HCT116 (cell line): Measurements from ENCODE around the gene MCF2L2. TPM values are rescaled to one million over a fixed set of nuclear protein-coding genes. Genes with fewer than 3 reads are reported as not detected.

ENCODE experiments used
- ATAC-seq: fragments of 200-7000 bp; cut with Tn5 transposase; 2 replicates; pipeline ENCODE4 v1.9.1; 2020; ENCODE audit warnings: mild to moderate bottlenecking, moderate library complexity
- BruUV-seq: library from RNA; stranded (reverse); fragments of 400-500 nt; replicated peaks from 2 replicates; lab custom pipeline; 2021; lab: Mats Ljungman, UMichigan
- CTCF ChIA-PET: fragments of 300-600 bp; sonication (Branson Sonifier 250); formaldehyde crosslinking; loops from one replicate; lab custom pipeline; 2021; ENCODE audit warnings: antibody characterized with exemption; lab: Charles Lee
- POLR2A ChIA-PET: fragments of 300-600, 350-600 bp; sonication (Branson Sonifier 250); formaldehyde crosslinking; loops from one replicate; lab custom pipeline; 2021; ENCODE audit warnings: antibody characterized with exemption; lab: Charles Lee
- RAD21 ChIA-PET, 2 experiments: fragments of 300-600 bp; sonication (Branson Sonifier 250); formaldehyde crosslinking; loops; one replicate each; lab custom pipeline; 2023; ENCODE audit warnings: low total read pairs in 2 of 2; ENCODE audit not compliant: uncharacterized antibody in 2 of 2, unreplicated experiment in 2 of 2, low non-redundant PET in 1 of 2; lab: Charles Lee
- DNase-seq: peaks from one replicate; pipeline ENCODE4 v3.0.0-alpha.2; 2010; ENCODE audit warnings: low read depth, low spot score
- H2AFZ ChIP-seq: fragments of 200-600 bp; shearing (Covaris generic), sonication (generic); 2 replicates; pipeline ENCODE4 v1.6.1; 2017; ENCODE audit warnings: low read depth, mixed run types, mixed read lengths, antibody characterized with exemption, low read length; ENCODE audit not compliant: poor library complexity, severe bottlenecking
- H3K27ac ChIP-seq: 2 replicates; pipeline ENCODE4 v1.5.1; 2012; ENCODE audit warnings: low read depth, low read length
- H3K27me3 ChIP-seq: fragments of 200-600 bp; sonication (generic); 2 replicates; pipeline ENCODE4 v1.6.1; 2016; ENCODE audit warnings: mixed run types, low read length, mixed read lengths; ENCODE audit not compliant: insufficient read depth
- H3K36me3 ChIP-seq, 2 experiments: fragments of 200-500 bp in 1 of 2; fragments of 200-600 bp in 1 of 2; sonication (Bioruptor generic) in 1 of 2; sonication (generic) in 1 of 2; 2 replicates each; pipeline versions ENCODE4 v1.5.1 to v1.6.1; 2014 to 2016; ENCODE audit warnings: low read length in 2 of 2, inconsistent platforms in 1 of 2, mixed read lengths in 1 of 2, mixed run types in 1 of 2; ENCODE audit not compliant: insufficient read depth in 2 of 2, control insufficient read depth in 1 of 2
- H3K4me1 ChIP-seq, 2 experiments: fragments of 200-600 bp in 1 of 2; sonication (generic) in 1 of 2; 2 replicates each; pipeline versions ENCODE4 v1.5.1 to v1.6.1; 2012 to 2017; ENCODE audit warnings: low read length in 2 of 2, inconsistent platforms in 1 of 2, mild to moderate bottlenecking in 1 of 2, mixed read lengths in 1 of 2, mixed run types in 1 of 2, moderate library complexity in 1 of 2; ENCODE audit not compliant: insufficient read depth in 2 of 2, control insufficient read depth in 1 of 2
- H3K4me2 ChIP-seq: fragments of 200-600 bp; sonication (generic); 2 replicates; pipeline ENCODE4 v1.6.1; 2017; ENCODE audit warnings: mixed run types, low read length, mixed read lengths
- H3K4me3 ChIP-seq, 2 experiments: fragments of 200-600 bp in 1 of 2; sonication (generic) in 1 of 2; replicated peaks in 1 of 2; 2 replicates each; pipeline ENCODE4 v1.5.1; 2011 to 2016; ENCODE audit warnings: low read length in 2 of 2, control low read depth in 1 of 2, low read depth in 1 of 2, mild to moderate bottlenecking in 1 of 2, mixed read lengths in 1 of 2, mixed run types in 1 of 2
- H3K79me2 ChIP-seq: fragments of 200-600 bp; sonication (generic); 2 replicates; pipeline ENCODE4 v1.6.1; 2017; ENCODE audit warnings: mild to moderate bottlenecking, mixed run types, low read length, moderate library complexity, mixed read lengths; ENCODE audit not compliant: insufficient read depth
- H3K9ac ChIP-seq: fragments of 200-600 bp; sonication (generic); 2 replicates; pipeline ENCODE4 v1.6.1; 2016; ENCODE audit warnings: low read length, mixed read lengths
- H3K9me2 ChIP-seq: fragments of 200-600 bp; sonication (generic), shearing (Covaris generic); 2 replicates; pipeline ENCODE4 v1.6.1; 2017; ENCODE audit warnings: mixed run types, mild to moderate bottlenecking, moderate library complexity; ENCODE audit not compliant: insufficient read depth
- H3K9me3 ChIP-seq, 2 experiments: fragments of 200-500 bp in 1 of 2; fragments of 200-600 bp in 1 of 2; sonication (Bioruptor generic) in 1 of 2; sonication (generic) in 1 of 2; 2 replicates each; pipeline ENCODE4 v1.6.1; 2014 to 2017; ENCODE audit warnings: low read length in 2 of 2, mixed read lengths in 2 of 2, inconsistent platforms in 1 of 2, low read depth in 1 of 2, mild to moderate bottlenecking in 1 of 2, mixed run types in 1 of 2, moderate library complexity in 1 of 2; ENCODE audit not compliant: control insufficient read depth in 1 of 2, insufficient read depth in 1 of 2
- H4K20me1 ChIP-seq: fragments of 200-600 bp; sonication (generic), shearing (Covaris generic); 2 replicates; pipeline ENCODE4 v1.6.1; 2017; ENCODE audit warnings: mixed run types, mild to moderate bottlenecking, moderate library complexity; ENCODE audit not compliant: insufficient read depth
- CBX3 ChIP-seq: IDR thresholded peaks from 2 replicates; pipeline ENCODE4 v1.6.1; 2012; ENCODE audit warnings: low read depth
- FOSL1 ChIP-seq: IDR thresholded peaks from 2 replicates; pipeline ENCODE4 v1.6.1; 2012; ENCODE audit warnings: low read depth
- POLR2A ChIP-seq: IDR thresholded peaks from 2 replicates; pipeline ENCODE4 v1.7.0; 2011; ENCODE audit warnings: borderline replicate concordance; ENCODE audit not compliant: insufficient read depth, insufficient read length; ENCODE audit errors: extremely low read depth
- RAD21 ChIP-seq: IDR thresholded peaks from 2 replicates; pipeline ENCODE4 v1.6.1; 2012; ENCODE audit warnings: low read depth, mild to moderate bottlenecking
- SRF ChIP-seq: IDR thresholded peaks from 2 replicates; pipeline ENCODE4 v1.6.1; 2012; ENCODE audit warnings: low read depth
- YY1 ChIP-seq: IDR thresholded peaks from 2 replicates; pipeline ENCODE4 v1.6.1; 2011; ENCODE audit warnings: low read length, low read depth, moderate library complexity, mild to moderate bottlenecking; ENCODE audit not compliant: insufficient replicate concordance; ENCODE audit errors: extremely low read depth
- ZFX ChIP-seq: fragments of 450-650 bp; IDR thresholded peaks from 2 replicates; pipeline ENCODE4 v1.6.1; 2017
- ZNF274 ChIP-seq: fragments of 200-500 bp; sonication (Bioruptor generic); IDR thresholded peaks from 2 replicates; pipeline ENCODE4 v1.6.1; 2014; ENCODE audit warnings: mild to moderate bottlenecking, low read depth, low read length, inconsistent platforms
- intact Hi-C: fragments of 100-400 bp; cut with micrococcal nuclease; formaldehyde crosslinking; loops from 2 replicates; pipeline ENCODE4 v1.10.0; 2022
- total RNA-seq: library from RNA; stranded (reverse); gene quantifications from one replicate; pipeline ENCODE4 v1.2.1, GENCODE V29; 2021; ENCODE audit not compliant: unreplicated experiment
- TF ChIP-seq, protein P1 (sequence below), 3 experiments: fragments of 200-600 bp in 1 of 3; sonication (generic) in 1 of 3; IDR thresholded peaks in 2 of 3; conservative IDR thresholded peaks in 1 of 3; 2 replicates each; pipeline ENCODE4 v1.5.1; 2012 to 2017; ENCODE audit warnings: low read depth in 2 of 3, low read length in 2 of 3, antibody characterized with exemption in 1 of 3, borderline replicate concordance in 1 of 3, control low read depth in 1 of 3, mild to moderate bottlenecking in 1 of 3, mixed read lengths in 1 of 3, mixed run types in 1 of 3, moderate library complexity in 1 of 3; ENCODE audit not compliant: insufficient read depth in 1 of 3

Gene MCF2L2
- total RNA-seq, 1 experiment from 2014 or later, result 1.5 TPM

DNA sequence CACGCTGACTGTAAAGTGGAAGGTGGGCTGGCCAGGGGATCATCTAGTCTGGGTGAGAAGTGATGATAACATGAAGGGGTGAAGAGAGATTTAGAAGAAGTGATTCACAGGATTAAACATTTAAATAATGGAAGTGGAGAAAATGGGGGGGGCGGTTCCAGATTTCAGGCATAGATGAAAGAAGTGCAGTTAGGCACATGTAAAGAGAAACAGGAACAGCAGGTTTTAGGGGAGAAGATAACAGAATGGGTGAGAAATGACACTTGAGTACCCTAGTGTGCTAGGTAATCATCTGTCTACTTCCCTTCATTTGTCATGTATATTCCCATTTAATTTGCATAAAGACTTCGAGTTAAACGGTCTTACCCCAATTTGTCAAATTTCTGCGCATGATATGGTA lies 160.1 kb downstream of the MCF2L2 start (continued):
- TF ChIP-seq YY1 (no peak), ZNF274 (no peak), CBX3 (no peak), ZFX (no peak), POLR2A (no peak), SRF (no peak), FOSL1 (no peak)
- TF ChIP-seq, protein P1, sequence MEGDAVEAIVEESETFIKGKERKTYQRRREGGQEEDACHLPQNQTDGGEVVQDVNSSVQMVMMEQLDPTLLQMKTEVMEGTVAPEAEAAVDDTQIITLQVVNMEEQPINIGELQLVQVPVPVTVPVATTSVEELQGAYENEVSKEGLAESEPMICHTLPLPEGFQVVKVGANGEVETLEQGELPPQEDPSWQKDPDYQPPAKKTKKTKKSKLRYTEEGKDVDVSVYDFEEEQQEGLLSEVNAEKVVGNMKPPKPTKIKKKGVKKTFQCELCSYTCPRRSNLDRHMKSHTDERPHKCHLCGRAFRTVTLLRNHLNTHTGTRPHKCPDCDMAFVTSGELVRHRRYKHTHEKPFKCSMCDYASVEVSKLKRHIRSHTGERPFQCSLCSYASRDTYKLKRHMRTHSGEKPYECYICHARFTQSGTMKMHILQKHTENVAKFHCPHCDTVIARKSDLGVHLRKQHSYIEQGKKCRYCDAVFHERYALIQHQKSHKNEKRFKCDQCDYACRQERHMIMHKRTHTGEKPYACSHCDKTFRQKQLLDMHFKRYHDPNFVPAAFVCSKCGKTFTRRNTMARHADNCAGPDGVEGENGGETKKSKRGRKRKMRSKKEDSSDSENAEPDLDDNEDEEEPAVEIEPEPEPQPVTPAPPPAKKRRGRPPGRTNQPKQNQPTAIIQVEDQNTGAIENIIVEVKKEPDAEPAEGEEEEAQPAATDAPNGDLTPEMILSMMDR (IDR thresholded peaks at IDR 0.05 in 2 of 3, conservative IDR thresholded peaks at IDR 0.05 in 1 of 3; ENCODE audit: borderline replicate concordance in 1 of 3, insufficient read depth in 1 of 3, low read depth in 2 of 3, low read length in 2 of 3), result no peak

- intact Hi-C loops, result no loop called here
- Histone ChIP-seq H3K27ac (no peak overlapping the region), H3K9ac (no peak overlapping the region), H3K4me3 (no peak overlapping the region), H3K79me2 (peaks cover 70% of the 10 kb centered on the region), H3K4me2 (no peak overlapping the region), H2AFZ (no peak overlapping the region), H3K4me1 (peaks cover 13 to 56% of the 10 kb centered on the region in 2 experiments), H3K9me3 (no peaks in the 10 kb centered on the region), H3K9me2 (no peaks in the 10 kb centered on the region), H3K27me3 (no peaks in the 10 kb centered on the region), H3K36me3 (peaks cover 2 to 12% of the 10 kb centered on the region in 2 experiments; a peak in 2 of 4 replicates), H4K20me1 (no peaks in the 10 kb centered on the region)
- CTCF ChIA-PET, result no interaction called here
- DNase-seq (no peak), ATAC-seq (no peak)
- RAD21 ChIA-PET, result no interaction called here
- no peak for TF ChIP-seq RAD21
- POLR2A ChIA-PET, result no interaction called here
- no TSS peak for BruUV-seq
Observed at GRCh38 chr3:183267140-183267539, 161.3 kb downstream of the MCF2L2 start.
